Astrocyte of the spinal cord (primary cell): Measurements from ENCODE around the gene HCST.
"Not testable (repeated sequence)": the region's sequence is repeated elsewhere in the genome, so short reads cannot be mapped to it uniquely, and the experiment has no call there.

ENCODE experiments used
- DNase-seq: peaks from one replicate; pipeline ENCODE4 v3.0.0; 2011; ENCODE audit warnings: low read depth, low spot score
- H3K4me3 ChIP-seq: 2 replicates; pipeline ENCODE4 v1.5.1; 2011; ENCODE audit warnings: low read depth, mild to moderate bottlenecking, low read length, moderate library complexity
- in situ Hi-C: cut with HindIII; loops from 2 replicates; pipeline ENCODE4 v1.10.0; 2017; ENCODE audit warnings: low sequenced_read_pairs
- TF ChIP-seq, protein P1 (sequence below): IDR thresholded peaks from 2 replicates; pipeline ENCODE4 v1.5.1; 2012; ENCODE audit warnings: low read depth, mild to moderate bottlenecking, low read length, inconsistent platforms

Gene HCST

DNA sequence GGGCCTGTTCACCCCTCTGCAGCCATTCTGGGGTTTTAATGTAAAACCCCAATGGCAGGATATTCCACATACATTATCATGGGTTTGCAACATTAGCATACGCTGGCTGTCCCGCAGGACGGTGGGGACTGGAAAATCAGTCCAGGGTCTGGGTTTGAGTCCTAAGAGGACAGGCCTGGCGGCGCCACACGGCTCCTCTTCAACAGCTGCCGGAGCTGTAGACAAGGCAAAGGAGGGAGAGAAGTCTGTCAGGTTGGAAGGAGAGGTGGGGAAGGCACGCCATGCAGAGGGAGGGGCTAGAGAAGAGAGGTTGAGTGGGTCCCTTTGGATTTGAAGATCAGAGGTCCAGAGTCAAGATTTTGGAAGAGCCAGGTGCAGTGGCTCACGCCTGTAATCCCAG, 13.9 kb upstream of the HCST start:
- in situ Hi-C loops: no loop called here
- no peak overlapping the region for H3K4me3 ChIP-seq
- TF ChIP-seq, protein P1, sequence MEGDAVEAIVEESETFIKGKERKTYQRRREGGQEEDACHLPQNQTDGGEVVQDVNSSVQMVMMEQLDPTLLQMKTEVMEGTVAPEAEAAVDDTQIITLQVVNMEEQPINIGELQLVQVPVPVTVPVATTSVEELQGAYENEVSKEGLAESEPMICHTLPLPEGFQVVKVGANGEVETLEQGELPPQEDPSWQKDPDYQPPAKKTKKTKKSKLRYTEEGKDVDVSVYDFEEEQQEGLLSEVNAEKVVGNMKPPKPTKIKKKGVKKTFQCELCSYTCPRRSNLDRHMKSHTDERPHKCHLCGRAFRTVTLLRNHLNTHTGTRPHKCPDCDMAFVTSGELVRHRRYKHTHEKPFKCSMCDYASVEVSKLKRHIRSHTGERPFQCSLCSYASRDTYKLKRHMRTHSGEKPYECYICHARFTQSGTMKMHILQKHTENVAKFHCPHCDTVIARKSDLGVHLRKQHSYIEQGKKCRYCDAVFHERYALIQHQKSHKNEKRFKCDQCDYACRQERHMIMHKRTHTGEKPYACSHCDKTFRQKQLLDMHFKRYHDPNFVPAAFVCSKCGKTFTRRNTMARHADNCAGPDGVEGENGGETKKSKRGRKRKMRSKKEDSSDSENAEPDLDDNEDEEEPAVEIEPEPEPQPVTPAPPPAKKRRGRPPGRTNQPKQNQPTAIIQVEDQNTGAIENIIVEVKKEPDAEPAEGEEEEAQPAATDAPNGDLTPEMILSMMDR: no peak
- DNase-seq: no peak

DNA sequence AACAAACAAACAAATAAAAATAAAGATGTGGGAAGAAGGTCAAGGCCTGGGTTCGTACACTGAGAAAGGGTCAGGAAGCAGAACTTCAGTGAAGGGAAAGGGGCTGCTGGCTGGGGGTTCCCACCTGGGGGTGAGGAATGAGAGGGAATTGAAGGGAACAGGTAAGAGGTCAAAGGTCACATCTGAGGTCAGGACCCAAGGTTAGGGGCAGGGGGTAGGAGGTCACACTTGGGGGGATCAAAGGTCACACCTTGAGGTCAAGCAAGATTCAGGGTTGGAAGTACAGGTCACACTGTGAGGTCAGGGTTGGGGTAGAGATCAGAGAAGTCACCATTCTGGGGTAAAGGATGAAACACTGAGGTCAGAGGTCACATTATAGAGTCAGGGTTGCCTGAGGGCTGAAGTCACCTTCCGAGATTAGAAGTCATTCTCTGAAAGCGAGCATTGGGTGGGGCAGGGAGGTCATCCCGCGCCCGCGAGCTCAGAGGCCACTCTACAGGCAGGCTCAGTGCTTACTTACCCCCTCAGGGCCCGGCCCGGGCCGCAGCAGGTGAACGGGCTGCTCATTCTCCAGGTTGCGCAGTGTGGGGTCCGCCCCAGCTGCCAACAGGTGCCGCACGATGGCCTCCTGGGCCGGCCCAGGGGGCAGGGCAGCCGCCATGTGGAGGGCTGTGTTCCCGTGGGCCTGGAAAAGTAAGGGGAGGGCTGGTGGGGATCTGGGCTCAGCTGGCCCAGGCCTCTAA, 12.8 kb upstream of the HCST start:
- TF ChIP-seq, protein P1: no peak
- no peak overlapping the region for H3K4me3 ChIP-seq
- no peak for DNase-seq
- in situ Hi-C loops: no loop called here

DNA sequence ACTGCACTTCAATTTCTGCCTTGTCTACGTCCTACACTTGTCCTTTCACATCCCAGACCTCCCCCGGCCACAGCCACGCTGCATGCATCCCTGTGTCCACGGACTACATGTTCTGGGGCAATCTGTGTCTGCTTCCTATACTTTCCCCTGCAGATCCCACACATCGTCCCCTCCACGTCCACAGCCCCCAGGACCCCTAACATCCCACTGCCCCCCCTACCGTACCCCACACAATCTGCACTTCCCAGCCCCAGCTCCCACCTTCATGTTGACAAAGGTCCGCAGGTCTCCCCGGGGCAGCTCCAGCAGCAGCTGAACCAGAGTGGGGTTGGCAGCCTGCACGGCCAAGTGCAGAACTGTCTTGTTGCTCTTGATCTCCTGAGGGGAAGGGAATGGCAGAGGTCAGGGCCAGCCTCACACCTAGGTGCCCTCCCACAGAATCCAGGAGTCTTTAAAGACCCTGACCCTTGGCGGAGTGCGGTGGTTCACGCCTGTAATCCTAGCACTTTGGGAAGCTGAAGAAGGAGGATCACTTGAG, 12.1 kb upstream of the HCST start:
- no peak for DNase-seq
- TF ChIP-seq, protein P1: no peak
- in situ Hi-C loops: no loop called here
- no peak overlapping the region for H3K4me3 ChIP-seq

DNA sequence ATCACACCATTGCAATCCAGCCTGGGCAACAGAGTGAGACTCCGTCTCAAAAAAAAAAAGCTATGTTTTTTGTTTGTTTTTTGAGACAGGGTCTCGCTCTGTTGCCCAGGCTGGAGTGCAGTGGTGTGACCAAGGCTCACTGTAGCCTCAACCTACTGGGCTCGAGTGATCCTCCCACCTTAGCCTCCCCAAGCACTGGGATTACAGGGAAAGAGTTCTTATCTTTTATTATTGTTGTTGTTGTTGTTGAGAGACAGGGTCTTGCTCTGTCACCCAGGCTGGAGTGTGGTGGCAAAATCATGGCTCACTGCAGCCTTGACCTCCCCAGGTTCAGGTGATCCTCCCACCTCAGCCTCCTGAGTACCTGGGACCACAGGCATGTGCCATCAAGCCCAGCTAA, 10.5 kb upstream of the HCST start:
- H3K4me3 ChIP-seq, DNase-seq, in situ Hi-C loops: not testable (repeated sequence)

DNA sequence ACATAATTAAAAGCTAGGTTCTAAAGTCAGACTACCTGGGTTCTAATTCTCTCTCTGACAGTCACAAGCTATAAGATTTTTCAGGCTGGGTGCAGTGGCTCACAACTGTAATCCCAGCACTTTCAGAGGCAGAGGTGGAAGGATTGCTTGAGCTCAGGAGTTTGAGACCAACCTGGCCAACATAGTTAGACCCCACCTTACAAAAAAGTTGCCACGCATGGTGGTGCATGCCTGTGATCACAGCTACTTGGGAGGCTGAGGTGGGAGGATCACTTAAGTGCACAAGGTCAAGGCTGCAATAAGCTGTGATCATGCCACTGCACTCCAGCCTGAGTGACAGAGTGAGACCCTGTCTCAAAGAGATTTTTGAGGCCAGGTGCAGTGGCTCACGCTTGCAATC, 8.0 kb upstream of the HCST start:
- TF ChIP-seq, protein P1: no peak
- H3K4me3 ChIP-seq: no peak overlapping the region
- no peak for DNase-seq
- in situ Hi-C loops: no loop called here

DNA sequence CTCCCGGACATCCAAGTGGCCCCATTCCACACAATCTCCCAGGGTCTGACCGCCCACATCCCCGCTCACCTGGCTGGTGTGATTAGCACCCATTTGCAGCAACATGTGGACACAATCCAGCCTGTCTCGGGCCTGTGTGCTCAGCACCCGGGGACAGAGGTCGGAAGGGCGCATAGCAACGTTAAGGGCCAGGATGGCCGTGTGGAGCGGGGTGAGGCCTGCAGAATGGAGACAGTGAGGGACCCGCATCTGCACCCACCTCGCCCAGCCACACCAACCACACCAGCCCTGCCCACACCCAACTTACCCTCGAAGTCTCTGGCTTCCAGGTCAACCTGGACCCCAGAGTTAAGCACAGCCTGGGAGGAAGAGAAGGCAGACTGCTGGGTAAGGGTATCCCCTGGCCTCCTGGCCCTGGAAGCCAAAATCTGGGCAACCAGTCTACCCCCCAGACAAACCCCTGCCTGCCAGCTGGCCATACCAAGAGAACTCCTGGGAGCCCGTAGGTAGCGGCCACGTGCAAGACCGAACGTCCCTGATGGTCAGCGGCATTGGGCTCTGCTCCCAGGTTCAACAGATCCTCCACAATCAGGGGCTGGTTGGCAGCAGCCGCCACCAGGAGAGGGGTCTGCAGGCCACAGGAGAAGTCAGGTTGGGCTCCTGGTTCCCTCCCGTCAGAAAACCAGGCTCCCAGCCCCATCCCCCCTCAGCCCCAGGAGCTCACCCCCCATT, 6.3 kb upstream of the HCST start:
- no peak overlapping the region for H3K4me3 ChIP-seq
- TF ChIP-seq, protein P1: no peak
- in situ Hi-C loops: no loop called here
- DNase-seq: no peak

DNA sequence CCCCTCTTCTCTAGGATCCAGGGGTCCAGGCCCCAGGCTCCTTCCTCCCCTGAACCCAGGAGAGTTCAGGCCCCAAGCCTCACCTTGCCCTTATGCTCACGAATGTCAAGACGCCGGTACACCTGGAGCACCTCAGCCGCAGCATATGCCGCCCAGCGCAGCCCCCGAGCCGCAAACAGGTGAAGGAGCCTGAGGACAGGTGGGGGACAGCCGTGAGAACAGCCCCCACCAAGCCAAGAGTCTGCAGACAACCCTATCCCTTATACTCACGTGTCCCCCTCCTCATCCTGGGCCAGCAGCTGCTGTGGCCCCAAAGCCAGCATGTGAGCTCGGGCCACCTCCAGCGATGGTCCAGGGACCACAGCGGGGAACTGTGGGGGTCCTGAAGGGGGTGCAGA, 5.7 kb upstream of the HCST start:
- H3K4me3 ChIP-seq: no peak overlapping the region

More for the DNA sequence above, 5.7 kb upstream of the HCST start:
- DNase-seq: no peak
- in situ Hi-C loops: no loop called here
- TF ChIP-seq, protein P1: no peak
